NCI-H774 (cell line): ENCODE data around the gene TMC4.
"Not testable (repeated sequence)": the region's sequence is repeated elsewhere in the genome, so short reads cannot be mapped to it uniquely, and the experiment has no call there.

Experiments
- DNase-seq: peaks from one replicate; lab custom pipeline; 2025; lab: John Stamatoyannopoulos, UW

The TMC4 gene

GRCh38 chr19:54172471-54173358 lies at the start of gene TMC4:
TMC4 (minus strand) TSS chr19:54173160; CDS start chr19:54173117, 43 bp downstream.
- peak; percentile 79 for DNase-seq

- not testable (repeated sequence) for DNase-seq
Observed at GRCh38 chr19:54221947-54222346, 49.0 kb upstream of the TMC4 start.

GRCh38 chr19:54219702-54220101 lies 46.7 kb upstream of the TMC4 start:
- not testable (repeated sequence) for DNase-seq

- no peak for DNase-seq
Observed at GRCh38 chr19:54218960-54219661, 46.2 kb upstream of the TMC4 start.

GRCh38 chr19:54218259-54218658 lies 45.3 kb upstream of the TMC4 start:
- DNase-seq = no peak

- DNase-seq = not testable (repeated sequence)
Observed at GRCh38 chr19:54217517-54218247, 44.7 kb upstream of the TMC4 start.

GRCh38 chr19:54216869-54217268 lies 43.9 kb upstream of the TMC4 start:
- DNase-seq = no peak

- not testable (repeated sequence) for DNase-seq
Observed at GRCh38 chr19:54214734-54215133, 41.8 kb upstream of the TMC4 start.

- DNase-seq = not testable (repeated sequence)
Observed at GRCh38 chr19:54214217-54214616, 41.3 kb upstream of the TMC4 start.

- DNase-seq = no peak
Observed at GRCh38 chr19:54211235-54211634, 38.3 kb upstream of the TMC4 start.

GRCh38 chr19:54209811-54210494 lies 37.0 kb upstream of the TMC4 start:
- DNase-seq = peak; percentile 85

- no peak for DNase-seq
Observed at GRCh38 chr19:54209058-54209810, 36.3 kb upstream of the TMC4 start.

GRCh38 chr19:54208784-54209057 lies 35.8 kb upstream of the TMC4 start:
- no peak for DNase-seq

- no peak for DNase-seq
Observed at GRCh38 chr19:54207983-54208783, 35.2 kb upstream of the TMC4 start.

GRCh38 chr19:54207676-54207982 lies 34.7 kb upstream of the TMC4 start:
- no peak for DNase-seq

GRCh38 chr19:54207193-54207592 lies 34.2 kb upstream of the TMC4 start:
- not testable (repeated sequence) for DNase-seq

GRCh38 chr19:54206831-54207177 lies 33.8 kb upstream of the TMC4 start:
- no peak for DNase-seq

GRCh38 chr19:54206030-54206830 lies 33.3 kb upstream of the TMC4 start:
- no peak for DNase-seq

GRCh38 chr19:54204767-54205468 lies 32.0 kb upstream of the TMC4 start:
- no peak for DNase-seq
